DND-41 (cell line): ENCODE results near the gene COL23A1.

Experiments used
- EZH2 ChIP-seq: IDR thresholded peaks from 3 replicates; pipeline ENCODE4 v1.6.1; 2012; ENCODE audit warnings: borderline replicate concordance, low read depth, mild to moderate bottlenecking, moderate library complexity, low read length, inconsistent platforms; ENCODE audit not compliant: severe bottlenecking
- TF ChIP-seq, protein P1 (sequence below): IDR thresholded peaks from 2 replicates; pipeline ENCODE4 v1.5.1; 2012; ENCODE audit warnings: borderline replicate concordance, low read length, moderate library complexity, mild to moderate bottlenecking; ENCODE audit not compliant: poor library complexity, severe bottlenecking; ENCODE audit errors: extremely low read depth

DNA sequence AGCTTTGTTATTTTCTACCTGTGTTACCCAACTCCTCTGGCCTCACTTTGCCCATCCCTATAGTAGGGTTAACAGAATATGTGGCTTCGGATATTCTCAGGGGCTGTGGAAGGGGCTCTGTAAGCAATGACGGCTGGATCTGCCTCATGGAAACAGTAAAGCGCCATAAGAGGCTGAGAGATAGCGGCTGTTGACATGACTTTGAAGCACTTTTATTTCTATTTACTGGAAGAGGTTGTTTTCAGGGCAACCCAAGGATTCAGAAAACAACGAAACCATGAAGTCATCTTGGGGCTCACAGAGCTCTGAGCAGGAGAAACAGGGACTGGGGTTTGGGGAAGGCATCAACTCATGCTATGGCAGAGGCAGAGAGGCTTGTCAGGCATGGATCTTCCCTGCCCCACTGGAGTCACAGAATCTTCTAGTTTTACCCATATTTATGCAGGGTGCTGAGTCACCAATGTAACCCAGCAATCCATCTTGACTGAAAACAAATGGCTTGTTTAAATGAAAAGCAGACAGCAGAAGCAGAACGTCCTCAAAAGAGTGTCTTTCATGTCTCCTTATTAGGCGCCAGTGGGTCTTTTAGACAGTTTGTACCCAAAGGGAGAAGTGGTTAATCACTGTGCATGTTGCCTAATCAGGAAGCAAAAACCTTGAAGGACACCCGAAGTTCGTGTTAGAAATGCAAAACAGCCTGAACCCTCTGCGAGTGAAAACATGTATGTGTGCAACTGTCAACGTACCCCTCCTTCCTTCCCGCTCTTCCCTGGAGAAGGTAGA is 113.0 kb downstream of the COL23A1 start:
- TF ChIP-seq, protein P1, sequence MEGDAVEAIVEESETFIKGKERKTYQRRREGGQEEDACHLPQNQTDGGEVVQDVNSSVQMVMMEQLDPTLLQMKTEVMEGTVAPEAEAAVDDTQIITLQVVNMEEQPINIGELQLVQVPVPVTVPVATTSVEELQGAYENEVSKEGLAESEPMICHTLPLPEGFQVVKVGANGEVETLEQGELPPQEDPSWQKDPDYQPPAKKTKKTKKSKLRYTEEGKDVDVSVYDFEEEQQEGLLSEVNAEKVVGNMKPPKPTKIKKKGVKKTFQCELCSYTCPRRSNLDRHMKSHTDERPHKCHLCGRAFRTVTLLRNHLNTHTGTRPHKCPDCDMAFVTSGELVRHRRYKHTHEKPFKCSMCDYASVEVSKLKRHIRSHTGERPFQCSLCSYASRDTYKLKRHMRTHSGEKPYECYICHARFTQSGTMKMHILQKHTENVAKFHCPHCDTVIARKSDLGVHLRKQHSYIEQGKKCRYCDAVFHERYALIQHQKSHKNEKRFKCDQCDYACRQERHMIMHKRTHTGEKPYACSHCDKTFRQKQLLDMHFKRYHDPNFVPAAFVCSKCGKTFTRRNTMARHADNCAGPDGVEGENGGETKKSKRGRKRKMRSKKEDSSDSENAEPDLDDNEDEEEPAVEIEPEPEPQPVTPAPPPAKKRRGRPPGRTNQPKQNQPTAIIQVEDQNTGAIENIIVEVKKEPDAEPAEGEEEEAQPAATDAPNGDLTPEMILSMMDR: no peak
- TF ChIP-seq EZH2: no peak
